COLO668 (cell line): ENCODE data around the gene DSCAM.
A peak's percentile ranks its signal among the peaks of the same experiment; 100 is the strongest.

Source experiments
- DNase-seq: peaks from one replicate; lab custom pipeline; 2025; ENCODE audit not compliant: unreplicated experiment; lab: John Stamatoyannopoulos, UW

The DSCAM gene

GRCh38 chr21:40553781-40554180 is 293.2 kb downstream of the DSCAM start:
- no peak for DNase-seq

DNA sequence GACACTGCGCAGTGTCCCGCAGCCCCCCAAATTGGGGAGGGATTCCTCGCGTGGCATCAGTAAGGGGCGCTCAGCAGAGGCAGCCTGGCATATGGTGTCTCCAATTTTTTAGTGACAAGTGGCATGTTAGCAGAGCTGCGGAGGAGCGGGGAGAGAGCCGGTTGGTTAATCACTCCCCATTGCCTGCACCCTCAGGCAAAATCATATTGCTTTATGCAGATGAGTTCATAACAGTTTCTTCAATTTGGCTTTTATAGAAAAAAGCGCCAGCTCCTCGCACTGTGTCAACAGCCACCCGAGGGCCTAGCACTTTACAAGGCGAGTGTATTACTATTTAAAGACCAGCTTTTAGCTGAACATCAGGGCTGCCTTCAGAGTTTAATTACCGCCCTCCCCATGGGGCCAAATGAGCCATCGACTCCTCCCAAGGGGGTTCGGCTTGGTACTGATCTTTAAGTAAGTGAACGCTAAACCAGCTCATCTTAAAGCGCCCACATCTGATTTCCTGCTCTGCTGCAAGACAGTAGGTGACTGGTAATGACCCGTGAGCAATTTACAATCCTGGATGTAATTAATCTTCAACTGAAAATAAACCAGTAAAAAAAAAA is 298.9 kb downstream of the DSCAM start:
- no peak for DNase-seq

DNA sequence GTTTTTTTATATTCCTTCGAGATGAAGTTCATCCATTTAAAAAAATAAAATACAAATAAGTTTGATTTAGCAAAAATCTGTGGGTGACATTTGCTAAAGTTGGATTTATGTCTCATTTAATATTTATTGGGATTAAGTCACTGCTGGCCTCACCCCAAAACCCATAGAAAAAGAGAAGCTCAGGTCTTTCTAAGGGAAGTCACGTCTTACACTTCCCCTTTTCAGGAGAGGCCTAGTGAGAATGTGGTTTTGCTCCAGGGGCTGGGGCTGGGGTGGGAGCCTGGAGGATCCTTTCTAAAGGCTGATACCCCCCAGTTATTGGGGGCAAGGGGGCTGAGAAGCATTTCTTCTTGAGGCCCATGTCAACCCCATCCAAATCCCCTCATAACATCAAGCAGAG is 300.3 kb downstream of the DSCAM start:
- DNase-seq = no peak

DNA sequence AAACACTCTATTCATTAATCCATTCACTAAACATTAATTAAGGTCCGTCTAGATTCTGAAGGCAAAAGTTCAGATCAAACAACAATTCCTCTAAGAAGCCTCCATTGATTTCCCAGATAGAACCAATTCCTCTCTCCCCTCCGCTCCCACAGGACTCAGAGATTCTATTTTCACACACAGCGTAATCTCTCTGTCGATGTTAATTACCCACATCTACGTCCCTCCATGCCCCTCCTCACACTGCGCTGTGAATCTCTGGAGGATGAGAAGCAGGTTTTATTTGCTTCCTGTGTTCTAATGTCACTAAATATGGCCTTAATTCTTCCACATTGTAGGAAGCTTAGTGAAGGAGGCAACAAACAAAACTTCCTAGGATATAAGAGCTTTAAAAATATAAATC is 306.7 kb downstream of the DSCAM start:
- no peak for DNase-seq

GRCh38 chr21:40534886-40535285 is 312.1 kb downstream of the DSCAM start:
- DNase-seq = no peak

DNA sequence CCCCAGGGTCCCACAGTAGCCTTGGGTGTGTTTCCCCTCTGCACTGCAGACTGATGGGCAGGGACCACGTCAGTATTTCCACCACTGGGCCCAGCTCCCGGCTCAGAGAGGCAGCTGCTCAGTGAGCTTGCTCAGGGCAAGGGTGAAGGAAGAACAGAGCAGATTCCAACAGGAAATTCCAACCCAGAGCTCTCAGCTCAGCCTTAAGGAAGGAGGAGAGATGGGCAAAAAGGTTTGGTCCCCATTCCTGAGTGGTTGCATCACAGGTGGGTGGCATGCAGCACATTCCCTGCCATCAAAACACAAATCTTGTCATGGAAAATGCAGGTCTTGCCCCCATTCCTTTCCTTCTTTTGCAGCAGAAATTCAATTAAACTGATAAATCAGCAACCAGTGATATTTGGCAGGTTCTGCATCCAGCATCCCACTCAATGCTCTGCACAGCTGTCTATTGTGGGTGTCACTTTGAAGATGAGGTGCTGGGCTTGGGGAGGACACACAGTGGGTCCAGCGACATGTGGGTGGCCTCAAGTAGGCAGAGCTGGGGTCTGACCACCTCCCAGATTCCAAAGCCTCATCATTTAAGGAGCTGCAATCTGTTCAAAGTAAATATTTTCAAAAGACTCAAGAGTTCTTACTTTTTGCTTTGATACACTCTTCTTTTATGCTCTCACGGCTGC is 315.4 kb downstream of the DSCAM start:
- DNase-seq = no peak

DNA sequence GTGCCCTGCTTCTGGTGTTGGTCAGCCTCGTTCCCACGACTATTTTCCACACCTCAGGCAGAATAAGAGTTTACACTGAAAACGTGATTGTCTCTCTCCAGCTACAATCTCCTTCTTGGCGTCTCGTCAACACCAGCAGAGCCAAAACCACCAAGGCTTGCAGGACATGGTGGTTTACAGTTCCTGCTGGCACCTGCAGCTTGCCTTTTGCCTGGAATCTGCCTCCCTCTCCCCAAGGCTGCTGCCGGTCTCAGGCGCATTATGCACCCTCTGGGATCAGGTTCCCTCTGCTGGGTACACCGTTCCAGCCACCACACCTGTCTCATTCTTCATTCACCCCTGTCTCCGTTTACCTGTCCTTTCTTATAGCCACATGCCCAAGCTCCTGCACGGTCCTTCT is 315.9 kb downstream of the DSCAM start:
- DNase-seq = no peak

- no peak for DNase-seq
Measured at GRCh38 chr21:40517646-40518045, 329.3 kb downstream of the DSCAM start.

GRCh38 chr21:40516335-40516734 is 330.6 kb downstream of the DSCAM start:
- no peak for DNase-seq

GRCh38 chr21:40512590-40512989 is 334.4 kb downstream of the DSCAM start:
- peak; percentile 30 for DNase-seq

GRCh38 chr21:40507978-40508377 is 339.0 kb downstream of the DSCAM start:
- DNase-seq = no peak

GRCh38 chr21:40505681-40506080 is 341.3 kb downstream of the DSCAM start:
- no peak for DNase-seq

GRCh38 chr21:40505244-40505643 is 341.7 kb downstream of the DSCAM start:
- DNase-seq = no peak

- DNase-seq = no peak
Measured at GRCh38 chr21:40504825-40505224, 342.1 kb downstream of the DSCAM start.

GRCh38 chr21:40496116-40496515 is 350.8 kb downstream of the DSCAM start:
- DNase-seq = no peak

GRCh38 chr21:40490408-40490807 is 356.6 kb downstream of the DSCAM start:
- DNase-seq = no peak

GRCh38 chr21:40489001-40489400 is 358.0 kb downstream of the DSCAM start:
- no peak for DNase-seq

- DNase-seq = no peak
Measured at GRCh38 chr21:40481764-40482163, 365.2 kb downstream of the DSCAM start.

DNA sequence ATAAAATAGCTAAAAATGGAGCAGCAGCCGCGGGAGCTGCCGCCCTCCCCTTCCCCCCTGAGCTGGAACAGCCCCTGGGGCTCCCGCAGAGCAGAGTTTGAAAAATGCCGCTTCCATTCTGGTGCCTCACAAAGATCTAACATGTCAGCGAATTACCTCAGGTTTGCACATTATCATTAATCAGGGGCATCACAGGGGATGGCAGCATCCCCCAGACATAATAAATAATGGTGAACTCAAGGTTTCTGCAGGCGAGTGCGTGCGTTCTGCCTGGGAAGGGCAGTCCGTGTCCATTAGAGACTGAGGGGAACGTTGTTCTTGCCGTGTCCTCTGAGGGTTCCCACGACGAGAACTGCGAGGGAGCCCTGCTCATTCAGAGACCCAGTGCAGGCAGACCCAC is 372.4 kb downstream of the DSCAM start:
- no peak for DNase-seq

GRCh38 chr21:40472013-40472412 is 374.9 kb downstream of the DSCAM start:
- DNase-seq = no peak

- no peak for DNase-seq
Measured at GRCh38 chr21:40471103-40471502, 375.9 kb downstream of the DSCAM start.

DNA sequence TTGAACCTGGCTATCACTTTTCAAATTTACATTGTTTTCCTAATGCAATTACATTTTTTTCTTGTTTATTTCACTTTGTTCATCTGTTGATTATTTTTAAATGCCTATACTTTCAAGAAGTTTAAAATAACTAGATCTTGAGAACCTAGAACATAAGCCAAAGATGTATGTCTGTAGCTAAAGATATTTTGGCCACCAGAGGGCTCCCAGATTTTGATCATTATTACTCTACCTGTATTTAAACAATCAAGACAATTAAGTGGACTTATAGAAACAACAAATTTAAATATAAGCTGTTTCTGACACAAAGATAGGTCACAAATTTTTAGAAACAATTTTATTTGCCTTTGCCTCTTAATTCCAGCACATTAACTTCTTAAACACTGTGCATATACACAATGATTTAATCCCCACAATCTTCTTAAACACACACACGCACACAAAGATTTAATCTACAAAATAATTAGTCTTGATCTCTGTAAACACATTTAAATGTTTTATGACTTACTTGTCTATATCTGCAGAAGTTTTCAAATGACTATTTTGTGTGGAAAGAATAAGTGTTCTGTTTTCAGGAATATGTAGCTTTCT is 380.0 kb downstream of the DSCAM start:
- no peak for DNase-seq

DNA sequence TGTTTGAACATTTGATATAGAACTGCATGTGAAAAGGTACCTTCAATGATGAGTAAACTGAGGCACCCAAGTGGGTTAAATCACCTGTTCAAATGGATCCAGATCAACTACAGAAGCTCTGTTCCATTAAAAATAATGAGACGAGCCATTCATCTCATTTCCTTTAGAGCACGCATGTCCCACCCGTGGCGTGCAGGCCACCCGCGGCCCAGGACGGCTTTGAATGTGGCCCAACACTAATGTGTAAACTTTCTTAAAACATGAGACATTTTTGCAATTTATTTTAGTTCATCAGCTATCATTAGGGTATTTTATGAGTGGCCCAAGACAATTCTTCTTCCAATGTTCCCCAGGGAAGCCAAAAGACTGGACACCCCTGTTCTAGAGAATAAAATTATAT is 381.6 kb downstream of the DSCAM start:
- DNase-seq = no peak
